Activated CD4-positive, alpha-beta T cell treated with anti-CD3 and anti-CD28 coated beads for 36 hours (primary cell): ENCODE measurements around the gene NIM1K. TPM values are rescaled to one million over a fixed set of nuclear protein-coding genes. Genes with fewer than 3 reads are reported as not detected.

ENCODE experiments used
- ATAC-seq: fragments of 200-7000 bp; cut with Tn5 transposase; one replicate; pipeline ENCODE4 v1.10.0; 2021; ENCODE audit warnings: mild to moderate bottlenecking, moderate library complexity
- CTCF ChIA-PET: fragments of 350-600 bp; sonication (Branson Sonifier 250); formaldehyde crosslinking; loops from one replicate; lab custom pipeline; 2021; ENCODE audit warnings: antibody characterized with exemption; lab: Charles Lee
- POLR2A ChIA-PET: fragments of 350-600 bp; sonication (Branson Sonifier 250); formaldehyde crosslinking; loops from one replicate; lab custom pipeline; 2021; ENCODE audit warnings: antibody characterized with exemption, inconsistent platforms; lab: Charles Lee
- DNase-seq: peaks from one replicate; pipeline ENCODE4 v3.0.0-alpha.2; 2020
- H3K27ac Mint-ChIP-seq: one replicate; pipeline ENCODE4 v1.8.0; 2021; ENCODE audit warnings: mixed read lengths
- H3K27me3 Mint-ChIP-seq: one replicate; pipeline ENCODE4 v1.8.0; 2021; ENCODE audit warnings: mixed read lengths
- H3K36me3 Mint-ChIP-seq: one replicate; pipeline ENCODE4 v1.8.0; 2021; ENCODE audit warnings: low read depth, mixed read lengths
- H3K4me1 Mint-ChIP-seq: one replicate; pipeline ENCODE4 v1.8.0; 2021; ENCODE audit warnings: mixed read lengths
- H3K4me3 Mint-ChIP-seq: one replicate; pipeline ENCODE4 v1.8.0; 2021; ENCODE audit warnings: mild to moderate bottlenecking, moderate library complexity, mixed read lengths
- H3K9me3 Mint-ChIP-seq: one replicate; pipeline ENCODE4 v1.8.0; 2021; ENCODE audit warnings: low read depth, mixed read lengths
- intact Hi-C, 2 experiments: fragments of 100-400 bp; cut with DNase I in 1 of 2; cut with micrococcal nuclease in 1 of 2; formaldehyde crosslinking; loops; one replicate each; pipeline versions ENCODE4 v1.14.2 to v1.15.1; 2022 to 2024; cut with DNase I, micrococcal nuclease
- total RNA-seq, 2 experiments: library from RNA; stranded (reverse); gene quantifications; one replicate each; pipeline ENCODE4 v1.2.3, GENCODE V29; 2021

The NIM1K gene
- total RNA-seq, 2 experiments from 2014 or later = 2.1 to 2.3 TPM

GRCh38 chr5:43281840-43282658, 90.0 kb downstream of the NIM1K start:
- ATAC-seq = peak; percentile 81
- H3K27me3 Mint-ChIP-seq = peaks cover 4% of the 10 kb centered on the region
- H3K36me3 Mint-ChIP-seq = peaks cover 11% of the 10 kb centered on the region
- DNase-seq = peak; percentile 43
- H3K4me1 Mint-ChIP-seq = peaks cover 11% of the 10 kb centered on the region
- no peak overlapping the region for H3K4me3 Mint-ChIP-seq
- CTCF ChIA-PET = interaction anchor here (0.9 to 1.8 kb wide), 4 partner anchors 24 to 108 kb away, joined by 3 to 4 read pairs (median 3); no protein-coding TSS in a partner anchor
- no peak overlapping the region for H3K27ac Mint-ChIP-seq
- no peaks in the 10 kb centered on the region for H3K9me3 Mint-ChIP-seq
- intact Hi-C loops = loop anchor here (1.0 to 2.0 kb wide), 4 partner anchors 22 to 89 kb away; no protein-coding TSS in a partner anchor
- POLR2A ChIA-PET = interaction anchor here (0.6 to 1.2 kb wide), 3 partner anchors 32 to 233 kb away, joined by 3 read pairs; partner anchors contain the start of genes C5orf34 and HMGCS1

GRCh38 chr5:43286623-43287022, 94.6 kb downstream of the NIM1K start:
- no peaks in the 10 kb centered on the region for H3K9me3 Mint-ChIP-seq
- ATAC-seq (peak; percentile 17), DNase-seq (no peak)
- no peaks in the 10 kb centered on the region for H3K27me3 Mint-ChIP-seq
- peaks cover 43% of the 10 kb centered on the region for H3K36me3 Mint-ChIP-seq
- intact Hi-C loops = no loop called here
- peak overlapping the region; percentile 1 for H3K27ac Mint-ChIP-seq
- peaks cover 6% of the 10 kb centered on the region for H3K4me1 Mint-ChIP-seq
- ChIA-PET POLR2A (no interaction called here), CTCF (interaction anchor here (0.6 kb wide), 1 partner anchor 45 kb away, joined by 3 read pairs; no protein-coding TSS in a partner anchor)
- H3K4me3 Mint-ChIP-seq = no peak overlapping the region

GRCh38 chr5:43287493-43287892, 95.5 kb downstream of the NIM1K start:
- intact Hi-C loops = no loop called here
- ChIA-PET POLR2A (no interaction called here), CTCF (interaction anchor here (0.6 kb wide), 1 partner anchor 46 kb away, joined by 3 read pairs; no protein-coding TSS in a partner anchor)
- no peak overlapping the region for H3K4me3 Mint-ChIP-seq
- peaks cover 48% of the 10 kb centered on the region for H3K36me3 Mint-ChIP-seq
- no peaks in the 10 kb centered on the region for H3K4me1 Mint-ChIP-seq
- H3K27ac Mint-ChIP-seq = no peak overlapping the region
- H3K9me3 Mint-ChIP-seq = no peaks in the 10 kb centered on the region
- no peak for DNase-seq
- no peak for ATAC-seq
- no peaks in the 10 kb centered on the region for H3K27me3 Mint-ChIP-seq

- no peak for DNase-seq
- POLR2A ChIA-PET = no interaction called here
- CTCF ChIA-PET = interaction anchor here (0.9 kb wide), 1 partner anchor 102 kb away, joined by 3 read pairs; no protein-coding TSS in a partner anchor
- ATAC-seq = no peak
- H3K36me3 Mint-ChIP-seq = peaks cover 55% of the 10 kb centered on the region
- intact Hi-C loops = no loop called here
- H3K4me1 Mint-ChIP-seq = no peaks in the 10 kb centered on the region
- H3K9me3 Mint-ChIP-seq = no peaks in the 10 kb centered on the region
- H3K4me3 Mint-ChIP-seq = no peak overlapping the region
- no peaks in the 10 kb centered on the region for H3K27me3 Mint-ChIP-seq
- no peak overlapping the region for H3K27ac Mint-ChIP-seq
Measured at GRCh38 chr5:43288269-43288831, 96.3 kb downstream of the NIM1K start.

GRCh38 chr5:43290726-43291125, 98.7 kb downstream of the NIM1K start:
- intact Hi-C loops = no loop called here
- Mint-ChIP-seq H3K9me3 (no peaks in the 10 kb centered on the region), H3K4me1 (no peaks in the 10 kb centered on the region), H3K36me3 (peaks cover 71% of the 10 kb centered on the region), H3K27ac (no peak overlapping the region), H3K4me3 (no peak overlapping the region), H3K27me3 (no peaks in the 10 kb centered on the region)
- CTCF ChIA-PET = interaction anchor here (1.3 kb wide), 1 partner anchor 99 kb away, joined by 3 read pairs; no protein-coding TSS in a partner anchor
- no peak for ATAC-seq
- no peak for DNase-seq
- POLR2A ChIA-PET = no interaction called here

GRCh38 chr5:43294226-43294625, 102.2 kb downstream of the NIM1K start:
- ATAC-seq = no peak
- ChIA-PET CTCF (interaction anchor here (0.7 to 1.1 kb wide), 2 partner anchors 96 to 135 kb away, joined by 3 to 5 read pairs; no protein-coding TSS in a partner anchor), POLR2A (interaction anchor here (0.6 kb wide), 1 partner anchor 19 kb away, joined by 3 read pairs; no protein-coding TSS in a partner anchor)
- intact Hi-C loops = no loop called here
- Mint-ChIP-seq H3K4me3 (no peak overlapping the region), H3K27ac (no peak overlapping the region), H3K4me1 (no peaks in the 10 kb centered on the region), H3K36me3 (peaks cover 76% of the 10 kb centered on the region), H3K27me3 (no peaks in the 10 kb centered on the region), H3K9me3 (no peaks in the 10 kb centered on the region)
- no peak for DNase-seq

- Mint-ChIP-seq H3K4me3 (no peak overlapping the region), H3K27ac (no peak overlapping the region), H3K4me1 (no peaks in the 10 kb centered on the region), H3K36me3 (peaks cover 78% of the 10 kb centered on the region), H3K9me3 (no peaks in the 10 kb centered on the region), H3K27me3 (no peaks in the 10 kb centered on the region)
- DNase-seq (no peak), ATAC-seq (no peak)
- POLR2A ChIA-PET = no interaction called here
- CTCF ChIA-PET = interaction anchor here (0.7 to 1.4 kb wide), 5 partner anchors 11 to 134 kb away, joined by 3 to 6 read pairs (median 4); no protein-coding TSS in a partner anchor
- intact Hi-C loops = no loop called here
Measured at GRCh38 chr5:43295202-43295601, 103.2 kb downstream of the NIM1K start.

- peaks cover 77% of the 10 kb centered on the region for H3K36me3 Mint-ChIP-seq
- no peaks in the 10 kb centered on the region for H3K9me3 Mint-ChIP-seq
- H3K4me1 Mint-ChIP-seq = peaks cover 9% of the 10 kb centered on the region
- no peak for DNase-seq
- no peak overlapping the region for H3K4me3 Mint-ChIP-seq
- H3K27me3 Mint-ChIP-seq = no peaks in the 10 kb centered on the region
- intact Hi-C loops = no loop called here
- H3K27ac Mint-ChIP-seq = no peak overlapping the region
- ChIA-PET CTCF (interaction anchor here (1.6 kb wide), 1 partner anchor 94 kb away, joined by 4 read pairs; no protein-coding TSS in a partner anchor), POLR2A (no interaction called here)
- no peak for ATAC-seq
Measured at GRCh38 chr5:43296835-43297234, 104.8 kb downstream of the NIM1K start.

GRCh38 chr5:43298443-43298842, 106.4 kb downstream of the NIM1K start:
- ATAC-seq (no peak), DNase-seq (no peak)
- H3K27ac Mint-ChIP-seq = no peak overlapping the region
- POLR2A ChIA-PET = no interaction called here
- H3K4me1 Mint-ChIP-seq = peaks cover 23% of the 10 kb centered on the region
- H3K36me3 Mint-ChIP-seq = peaks cover 81% of the 10 kb centered on the region
- CTCF ChIA-PET = interaction anchor here (0.6 to 1.0 kb wide), 2 partner anchors 72 to 142 kb away, joined by 3 to 4 read pairs; no protein-coding TSS in a partner anchor
- no peaks in the 10 kb centered on the region for H3K27me3 Mint-ChIP-seq
- intact Hi-C loops = no loop called here
- H3K9me3 Mint-ChIP-seq = no peaks in the 10 kb centered on the region
- H3K4me3 Mint-ChIP-seq = no peak overlapping the region

GRCh38 chr5:43300112-43300511, 108.1 kb downstream of the NIM1K start:
- intact Hi-C loops = no loop called here
- no peaks in the 10 kb centered on the region for H3K27me3 Mint-ChIP-seq
- no peaks in the 10 kb centered on the region for H3K9me3 Mint-ChIP-seq
- DNase-seq (no peak), ATAC-seq (no peak)
- H3K36me3 Mint-ChIP-seq = peaks cover 76% of the 10 kb centered on the region
- ChIA-PET POLR2A (interaction anchor here (0.7 kb wide), 1 partner anchor 135 kb away, joined by 7 read pairs; no protein-coding TSS in a partner anchor), CTCF (interaction anchor here (0.6 to 1.9 kb wide), 3 partner anchors 89 to 194 kb away, joined by 3 to 10 read pairs (median 3); no protein-coding TSS in a partner anchor)
- peaks cover 40% of the 10 kb centered on the region for H3K4me1 Mint-ChIP-seq
- H3K27ac Mint-ChIP-seq = no peak overlapping the region
- H3K4me3 Mint-ChIP-seq = no peak overlapping the region

- intact Hi-C loops = no loop called here
- DNase-seq (no peak), ATAC-seq (no peak)
- peaks cover 74% of the 10 kb centered on the region for H3K36me3 Mint-ChIP-seq
- no peak overlapping the region for H3K4me3 Mint-ChIP-seq
- no peaks in the 10 kb centered on the region for H3K9me3 Mint-ChIP-seq
- peak overlapping the region; percentile 7 for H3K27ac Mint-ChIP-seq
- ChIA-PET POLR2A (no interaction called here), CTCF (interaction anchor here (0.6 to 1.2 kb wide), 2 partner anchors 12 to 412 kb away, joined by 3 to 4 read pairs; partner anchors contain the start of gene HMGCS1)
- H3K4me1 Mint-ChIP-seq = peaks cover 51% of the 10 kb centered on the region
- H3K27me3 Mint-ChIP-seq = no peaks in the 10 kb centered on the region
Measured at GRCh38 chr5:43301653-43302091, 109.6 kb downstream of the NIM1K start.
